KOPT-K1 (cell line): ENCODE results near the gene AHCYL2.
A peak's percentile ranks its signal among the peaks of the same experiment; 100 is the strongest.

ENCODE experiments used
- H3K27ac ChIP-seq: fragments of 200-600 bp; sonication (generic); 2 replicates; pipeline ENCODE4 v1.5.1; 2016; ENCODE audit warnings: antibody characterized with exemption, mild to moderate bottlenecking, low read depth, low read length; ENCODE audit not compliant: poor library complexity, severe bottlenecking
- H3K36me3 ChIP-seq: fragments of 200-600 bp; sonication (generic); 2 replicates; pipeline ENCODE4 v1.5.1; 2017; ENCODE audit warnings: antibody characterized with exemption, mild to moderate bottlenecking, low read length, moderate library complexity; ENCODE audit not compliant: insufficient read depth
- H3K9me3 ChIP-seq: fragments of 200-600 bp; sonication (generic); 2 replicates; pipeline ENCODE4 v1.5.1; 2017; ENCODE audit warnings: antibody characterized with exemption, low read length, mild to moderate bottlenecking; ENCODE audit not compliant: insufficient read depth, poor library complexity, severe bottlenecking

Gene AHCYL2

GRCh38 chr7:129224251-129225205, at the start of gene AHCYL2:
Gene AHCYL2, plus strand, starts transcription at chr7:129225030.
- Histone ChIP-seq H3K36me3 (no peaks in the 10 kb centered on the region), H3K27ac (peak within 1 kb of the TSS; percentile 63), H3K9me3 (no peaks in the 10 kb centered on the region)

- no peaks in the 10 kb centered on the region for H3K9me3 ChIP-seq
- H3K36me3 ChIP-seq = no peaks in the 10 kb centered on the region
Observed at GRCh38 chr7:129176916-129177710, 47.7 kb upstream of the AHCYL2 start.

GRCh38 chr7:129184981-129185670, 39.7 kb upstream of the AHCYL2 start:
- no peak overlapping the region for H3K27ac ChIP-seq
- H3K9me3 ChIP-seq = no peaks in the 10 kb centered on the region
- H3K36me3 ChIP-seq = no peaks in the 10 kb centered on the region

More at GRCh38 chr7:129176916-129177710, 47.7 kb upstream of the AHCYL2 start:
- no peak overlapping the region for H3K27ac ChIP-seq

GRCh38 chr7:129186749-129187260, 38.0 kb upstream of the AHCYL2 start:
- no peaks in the 10 kb centered on the region for H3K36me3 ChIP-seq
- H3K27ac ChIP-seq = no peak overlapping the region
- H3K9me3 ChIP-seq = no peaks in the 10 kb centered on the region

- H3K27ac ChIP-seq = peak overlapping the region; percentile 48
- H3K9me3 ChIP-seq = no peaks in the 10 kb centered on the region
- no peaks in the 10 kb centered on the region for H3K36me3 ChIP-seq
Observed at GRCh38 chr7:129187681-129188371, 37.0 kb upstream of the AHCYL2 start.

- H3K36me3 ChIP-seq = no peaks in the 10 kb centered on the region
- peak within 1 kb of the TSS; percentile 48 for H3K27ac ChIP-seq
- H3K9me3 ChIP-seq = no peaks in the 10 kb centered on the region
Observed at GRCh38 chr7:129188372-129188891, 36.4 kb upstream of the AHCYL2 start, which contains the start of gene SMO. Gene SMO, plus strand, starts transcription at chr7:129188633. Its CDS starts 519 bp downstream, at chr7:129189152.

GRCh38 chr7:129188892-129189660, 35.8 kb upstream of the AHCYL2 start:
- Histone ChIP-seq H3K36me3 (no peaks in the 10 kb centered on the region), H3K27ac (peak overlapping the region; percentile 48), H3K9me3 (no peaks in the 10 kb centered on the region)

- Histone ChIP-seq H3K27ac (peak overlapping the region; percentile 48), H3K9me3 (no peaks in the 10 kb centered on the region), H3K36me3 (no peaks in the 10 kb centered on the region)
Observed at GRCh38 chr7:129189661-129190310, 35.0 kb upstream of the AHCYL2 start.

- Histone ChIP-seq H3K27ac (no peak overlapping the region), H3K9me3 (no peaks in the 10 kb centered on the region), H3K36me3 (no peaks in the 10 kb centered on the region)
Observed at GRCh38 chr7:129191272-129191671, 33.6 kb upstream of the AHCYL2 start.

GRCh38 chr7:129193892-129194291, 30.9 kb upstream of the AHCYL2 start:
- Histone ChIP-seq H3K9me3 (no peaks in the 10 kb centered on the region), H3K36me3 (no peaks in the 10 kb centered on the region), H3K27ac (no peak overlapping the region)

GRCh38 chr7:129197771-129198170, 27.1 kb upstream of the AHCYL2 start:
- Histone ChIP-seq H3K27ac (no peak overlapping the region), H3K9me3 (no peaks in the 10 kb centered on the region), H3K36me3 (no peaks in the 10 kb centered on the region)

- Histone ChIP-seq H3K9me3 (no peaks in the 10 kb centered on the region), H3K27ac (no peak overlapping the region), H3K36me3 (no peaks in the 10 kb centered on the region)
Observed at GRCh38 chr7:129199406-129199805, 25.4 kb upstream of the AHCYL2 start.
